ENCODE measurements around the gene ATP6V1B1. TPM values are rescaled to one million over a fixed set of nuclear protein-coding genes. Genes with fewer than 3 reads are reported as not detected.
A peak's percentile ranks its signal among the peaks of the same experiment; 100 is the strongest.

The ATP6V1B1 gene
- total and polyA plus RNA-seq, 2 of the 13 experiments (the other 11 are each of a cell fraction or from before 2014, with no cell fraction given) = 0.58 to 1.6 TPM

- 0 out of 2 replicates have a peak, but pooled peaks have one; percentile 27 for TF ChIP-seq ZBTB4 (CRISPR knock-in tag; IDR thresholded peaks at IDR 0.05; ENCODE audit: borderline replicate concordance)
- TF ChIP-seq ERF (CRISPR knock-in tag; IDR thresholded peaks at IDR 0.05) = no peak
- TF ChIP-seq ZNF782 (CRISPR knock-in tag; IDR thresholded peaks at IDR 0.05; ENCODE audit: borderline replicate concordance) = no peak
- TF ChIP-seq ZNF44 (CRISPR knock-in tag; IDR thresholded peaks at IDR 0.05) = 0 out of 2 replicates have a peak, but pooled peaks have one; percentile 59
- TF ChIP-seq KLF11 (CRISPR knock-in tag; IDR thresholded peaks at IDR 0.05) = no peak
- TF ChIP-seq IRF2 (CRISPR knock-in tag; IDR thresholded peaks at IDR 0.05) = no peak
- no peak for TF ChIP-seq KAT8 (CRISPR knock-in tag; IDR thresholded peaks at IDR 0.05)
- no peak for TF ChIP-seq ARID5B (CRISPR knock-in tag; IDR thresholded peaks at IDR 0.05)
- no peak for TF ChIP-seq KDM4B (CRISPR knock-in tag; IDR thresholded peaks at IDR 0.05)
- TF ChIP-seq ZMYM2 (CRISPR knock-in tag; IDR thresholded peaks at IDR 0.05) = no peak
- TF ChIP-seq JARID2 (CRISPR knock-in tag; IDR thresholded peaks at IDR 0.05; ENCODE audit: insufficient replicate concordance) = no peak
- no peak for TF ChIP-seq ELK4 (CRISPR knock-in tag; IDR thresholded peaks at IDR 0.05; ENCODE audit: borderline replicate concordance)
- no peak for TF ChIP-seq REL (CRISPR knock-in tag; conservative IDR thresholded peaks at IDR 0.05)
- no peak for TF ChIP-seq CERS6 (CRISPR knock-in tag; IDR thresholded peaks at IDR 0.05)
- 0 out of 2 replicates have a peak, but pooled peaks have one; percentile 43 for TF ChIP-seq BCL3 (CRISPR knock-in tag; IDR thresholded peaks at IDR 0.05)
These were observed 2.3 kb downstream of the ATP6V1B1 start (continued) for GRCh38 chr2:70937866-70938585.

Measured in HepG2 (cell line).